ENCODE data around the gene MLC1.

The MLC1 gene

GRCh38 chr22:50016308-50016987, 68.8 kb downstream of the MLC1 start:
- no peak for DNase-seq (ENCODE audit: low read depth in 2 of 2)

- DNase-seq (ENCODE audit: low read depth in 2 of 2) = no peak
These were observed 69.5 kb downstream of the MLC1 start for GRCh38 chr22:50015451-50016307.

DNA sequence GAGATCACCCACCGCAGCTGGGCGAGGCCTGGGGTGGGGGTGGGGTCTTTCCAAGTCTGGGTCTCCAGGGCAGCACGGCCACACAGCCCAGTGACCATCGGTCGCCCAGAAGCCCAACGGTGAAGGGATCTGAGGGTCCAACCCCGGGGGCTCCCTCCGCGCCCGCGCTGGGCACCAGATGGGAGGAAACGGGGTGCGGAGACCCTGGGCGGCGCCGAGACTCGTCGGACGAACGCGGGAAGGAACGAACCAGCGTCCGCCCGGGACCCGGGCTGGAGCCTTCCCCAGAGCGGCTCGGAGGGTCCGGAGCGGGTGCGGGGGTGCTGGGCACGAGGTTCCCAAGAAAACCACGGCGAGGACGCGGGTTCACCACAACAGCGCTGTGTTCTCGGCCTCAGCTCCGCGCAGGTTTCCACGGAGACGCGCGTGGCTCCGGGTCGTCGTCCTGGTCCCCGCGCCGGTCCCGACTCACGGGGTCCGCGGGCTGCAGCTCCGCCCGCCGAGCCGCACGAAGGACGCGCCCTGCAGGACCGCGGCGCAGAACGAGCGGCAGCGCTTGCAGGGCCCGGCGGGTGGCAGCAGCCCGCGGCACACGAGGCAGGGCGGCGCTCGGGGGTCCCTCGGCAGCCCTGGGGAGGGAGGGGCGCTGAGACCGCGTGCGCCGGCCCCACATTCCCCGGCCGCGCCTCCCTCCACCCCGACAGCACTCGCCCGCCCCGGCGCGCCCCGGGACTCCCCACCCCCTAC, 70.4 kb downstream of the MLC1 start:
- no peak for DNase-seq (ENCODE audit: low read depth in 2 of 2)

GRCh38 chr22:50014053-50014501, 71.1 kb downstream of the MLC1 start:
- no peak for DNase-seq (ENCODE audit: low read depth in 2 of 2)

DNA sequence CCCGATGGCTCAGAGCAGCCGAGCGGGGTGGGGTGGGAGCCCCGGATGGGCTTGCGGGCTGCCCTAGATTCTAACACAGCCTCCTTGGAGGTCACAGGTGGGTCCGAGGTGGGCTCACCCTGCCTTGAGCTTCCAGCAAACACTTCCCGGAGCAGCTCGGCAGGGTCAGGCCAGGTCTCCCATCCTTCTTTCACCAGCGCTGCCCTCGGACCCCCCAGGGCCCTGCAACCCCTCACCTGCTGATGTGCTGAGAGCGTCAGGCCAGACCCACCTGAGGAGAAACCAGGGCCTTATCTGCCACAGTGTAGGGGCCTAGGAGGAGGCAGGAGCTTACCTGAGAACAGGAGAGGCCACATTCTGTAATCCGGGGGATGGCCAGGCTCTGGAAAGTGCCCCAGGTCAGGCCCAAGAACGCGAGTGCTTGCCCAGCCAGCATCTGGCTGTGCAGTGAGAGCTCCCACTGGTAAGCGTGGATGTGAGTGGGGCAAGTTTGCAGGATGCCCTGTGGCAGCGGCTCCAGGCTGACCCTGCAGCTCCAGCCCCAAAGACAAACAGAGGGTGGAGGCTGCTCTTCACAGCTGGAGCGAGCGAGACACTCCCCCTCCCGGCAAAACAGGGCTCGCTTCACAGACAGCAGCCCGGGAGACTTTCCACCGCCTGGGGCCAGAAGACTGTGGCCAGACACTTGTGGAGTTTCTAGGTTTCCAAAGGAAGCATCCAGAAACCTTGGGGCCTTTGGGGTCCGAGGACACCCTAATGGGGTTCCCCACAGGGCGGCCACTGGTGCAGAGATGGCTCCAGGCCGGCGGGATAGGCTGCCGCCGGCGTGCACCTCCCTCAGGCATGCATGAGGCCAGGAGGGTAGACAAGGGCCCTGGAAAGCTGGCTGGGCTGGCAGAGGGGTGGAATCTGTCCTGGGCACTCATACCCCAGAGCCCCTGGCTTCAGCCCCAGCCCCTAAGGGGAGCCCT, 72.7 kb downstream of the MLC1 start, which contains the start of gene IL17REL:
IL17REL (minus strand) TSS at position 555 of the 971 bp plus-strand sequence; CDS start at position 436, 119 bp downstream.
- DNase-seq (ENCODE audit: low read depth in 2 of 2) = no peak

DNA sequence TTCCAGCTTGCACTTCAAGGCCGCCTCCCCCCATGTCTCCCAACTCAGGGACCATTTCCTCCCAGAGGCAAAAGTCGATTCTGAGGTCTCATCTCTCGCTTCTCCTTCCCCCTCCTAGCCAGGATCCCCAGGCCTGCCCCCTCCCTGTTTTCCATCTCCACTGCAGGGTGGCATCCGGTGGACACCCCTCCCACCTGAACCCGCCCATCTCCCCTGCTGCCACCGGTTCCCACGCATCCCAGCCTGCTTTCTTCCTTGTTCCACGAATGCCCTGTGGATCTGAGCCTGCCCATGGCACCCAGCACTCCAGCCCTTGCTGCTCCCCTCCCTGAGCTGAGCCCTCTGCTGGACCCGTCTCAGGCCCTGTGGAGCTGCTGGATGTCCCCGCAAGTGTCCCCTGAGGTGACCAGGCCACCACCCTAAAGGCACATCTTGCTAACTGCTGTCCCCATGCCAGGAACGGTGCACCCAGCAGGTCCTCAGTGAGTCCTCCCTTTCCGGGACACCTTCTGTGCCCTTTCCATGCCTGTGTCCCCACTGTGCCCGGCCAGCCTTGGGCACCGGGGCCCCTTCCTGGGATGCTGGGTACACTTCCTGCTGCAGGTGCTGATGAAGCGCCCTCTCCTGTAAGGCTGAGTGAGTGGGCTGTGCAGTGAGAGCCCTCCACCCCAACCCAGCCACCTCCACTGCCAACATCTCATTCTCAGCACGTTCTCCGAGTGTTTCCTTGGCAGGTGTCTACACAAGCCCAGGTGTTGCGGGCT, 73.6 kb downstream of the MLC1 start:
- no peak for DNase-seq (ENCODE audit: low read depth in 2 of 2)

DNA sequence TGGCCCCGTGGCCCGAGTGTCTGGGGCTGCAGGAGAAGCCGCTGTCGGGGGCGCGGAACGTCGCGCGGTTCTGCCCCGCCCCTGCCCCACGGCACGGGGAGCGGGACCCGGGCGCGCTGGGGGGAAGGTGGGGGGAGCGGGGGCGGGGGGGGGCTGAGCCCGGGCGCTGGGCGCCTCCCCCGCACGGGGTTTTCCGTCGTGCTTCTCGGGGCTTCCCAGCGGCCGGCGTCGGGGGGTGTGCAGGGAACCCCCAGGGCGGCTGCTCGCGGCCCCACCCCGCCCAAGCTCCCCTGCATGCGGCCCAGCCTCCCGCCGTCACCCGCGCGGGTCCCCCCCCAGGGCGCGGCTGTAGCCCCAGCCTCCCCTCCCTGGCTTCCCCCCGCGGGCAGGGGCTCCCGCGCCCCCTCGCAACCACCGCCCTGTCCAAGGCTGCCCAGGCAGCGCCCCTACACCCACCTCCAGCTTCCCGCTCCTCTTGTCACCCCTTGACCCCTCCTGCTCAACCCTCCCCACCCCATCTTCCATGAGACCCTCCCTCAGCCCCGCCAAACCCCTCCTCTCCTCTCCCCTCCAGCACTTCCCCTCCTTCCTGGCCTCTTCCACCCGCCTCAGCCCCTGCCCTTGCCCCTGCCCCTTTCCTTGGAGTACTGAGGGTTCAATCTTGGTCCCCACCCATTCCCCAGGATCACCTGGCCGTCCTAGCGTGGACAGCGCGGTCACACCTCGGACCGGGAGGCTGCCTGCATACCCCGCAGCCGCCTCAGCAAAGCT, 74.4 kb downstream of the MLC1 start:
- no peak for DNase-seq (ENCODE audit: low read depth in 2 of 2)

GRCh38 chr22:50009765-50010675, 75.2 kb downstream of the MLC1 start:
- no peak for DNase-seq (ENCODE audit: low read depth in 2 of 2)

All from fibroblast of skin of left biceps (primary cell).